Measurements from ENCODE around the gene CACNA1D. TPM values are rescaled to one million over a fixed set of nuclear protein-coding genes. Genes with fewer than 3 reads are reported as not detected.

CACNA1D gene
- total RNA-seq, 1 experiment from 2014 or later, result 1.1 TPM

GRCh38 chr3:53806182-53807116 lies 312.0 kb downstream of the CACNA1D start:
- peak overlapping the region; percentile 19; the same call in 1 of the 2 replicates for H3K4me2 ChIP-seq (ENCODE audit: low read length)
- no peaks in the 10 kb centered on the region for H4K20me1 ChIP-seq (ENCODE audit: insufficient read depth)
- no peaks in the 10 kb centered on the region for H3K9me3 ChIP-seq (ENCODE audit: control insufficient read depth in 1 of 2, insufficient read depth in 1 of 2, low read depth in 1 of 2, low read length in 2 of 2)
- DNase-seq (ENCODE audit: low read depth, low spot score) (no peak), ATAC-seq (0 out of 2 replicates have a peak, but pooled peaks have one; percentile 18)
- ChIA-PET CTCF (no interaction called here), POLR2A (no interaction called here), RAD21 (ENCODE audit: low non-redundant PET in 1 of 2, low total read pairs in 2 of 2, uncharacterized antibody in 2 of 2, unreplicated experiment in 2 of 2) (no interaction called here)
- H3K27me3 ChIP-seq (ENCODE audit: insufficient read depth, low read length), result no peaks in the 10 kb centered on the region
- TF ChIP-seq, protein P1, sequence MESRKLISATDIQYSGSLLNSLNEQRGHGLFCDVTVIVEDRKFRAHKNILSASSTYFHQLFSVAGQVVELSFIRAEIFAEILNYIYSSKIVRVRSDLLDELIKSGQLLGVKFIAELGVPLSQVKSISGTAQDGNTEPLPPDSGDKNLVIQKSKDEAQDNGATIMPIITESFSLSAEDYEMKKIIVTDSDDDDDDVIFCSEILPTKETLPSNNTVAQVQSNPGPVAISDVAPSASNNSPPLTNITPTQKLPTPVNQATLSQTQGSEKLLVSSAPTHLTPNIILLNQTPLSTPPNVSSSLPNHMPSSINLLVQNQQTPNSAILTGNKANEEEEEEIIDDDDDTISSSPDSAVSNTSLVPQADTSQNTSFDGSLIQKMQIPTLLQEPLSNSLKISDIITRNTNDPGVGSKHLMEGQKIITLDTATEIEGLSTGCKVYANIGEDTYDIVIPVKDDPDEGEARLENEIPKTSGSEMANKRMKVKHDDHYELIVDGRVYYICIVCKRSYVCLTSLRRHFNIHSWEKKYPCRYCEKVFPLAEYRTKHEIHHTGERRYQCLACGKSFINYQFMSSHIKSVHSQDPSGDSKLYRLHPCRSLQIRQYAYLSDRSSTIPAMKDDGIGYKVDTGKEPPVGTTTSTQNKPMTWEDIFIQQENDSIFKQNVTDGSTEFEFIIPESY (IDR thresholded peaks at IDR 0.05; ENCODE audit: extremely low read depth, insufficient replicate concordance, low read length), result no peak
- TF ChIP-seq SRF (IDR thresholded peaks at IDR 0.05; ENCODE audit: low read depth) (no peak), EGR1 (IDR thresholded peaks at IDR 0.05; ENCODE audit: low read depth) (no peak), MAX (IDR thresholded peaks at IDR 0.05) (no peak), POLR2AphosphoS5 (IDR thresholded peaks at IDR 0.05; ENCODE audit: low read depth, low read length) (no peak), EZH2phosphoT487 (IDR thresholded peaks at IDR 0.05; ENCODE audit: borderline replicate concordance) (no peak), SIN3A (IDR thresholded peaks at IDR 0.05; ENCODE audit: low read depth) (no peak), FOSL1 (IDR thresholded peaks at IDR 0.05; ENCODE audit: low read depth) (no peak), YY1 (IDR thresholded peaks at IDR 0.05; ENCODE audit: extremely low read depth, insufficient replicate concordance, low read depth, low read length) (no peak), CBX3 (IDR thresholded peaks at IDR 0.05; ENCODE audit: low read depth) (no peak), ZNF274 (IDR thresholded peaks at IDR 0.05; ENCODE audit: low read depth, low read length) (no peak), SP1 (IDR thresholded peaks at IDR 0.05; ENCODE audit: low read depth) (no peak), TCF7L2 (IDR thresholded peaks at IDR 0.05; ENCODE audit: borderline replicate concordance, extremely low read depth, insufficient read depth, insufficient read length) (no peak)
- TF ChIP-seq, protein P2, sequence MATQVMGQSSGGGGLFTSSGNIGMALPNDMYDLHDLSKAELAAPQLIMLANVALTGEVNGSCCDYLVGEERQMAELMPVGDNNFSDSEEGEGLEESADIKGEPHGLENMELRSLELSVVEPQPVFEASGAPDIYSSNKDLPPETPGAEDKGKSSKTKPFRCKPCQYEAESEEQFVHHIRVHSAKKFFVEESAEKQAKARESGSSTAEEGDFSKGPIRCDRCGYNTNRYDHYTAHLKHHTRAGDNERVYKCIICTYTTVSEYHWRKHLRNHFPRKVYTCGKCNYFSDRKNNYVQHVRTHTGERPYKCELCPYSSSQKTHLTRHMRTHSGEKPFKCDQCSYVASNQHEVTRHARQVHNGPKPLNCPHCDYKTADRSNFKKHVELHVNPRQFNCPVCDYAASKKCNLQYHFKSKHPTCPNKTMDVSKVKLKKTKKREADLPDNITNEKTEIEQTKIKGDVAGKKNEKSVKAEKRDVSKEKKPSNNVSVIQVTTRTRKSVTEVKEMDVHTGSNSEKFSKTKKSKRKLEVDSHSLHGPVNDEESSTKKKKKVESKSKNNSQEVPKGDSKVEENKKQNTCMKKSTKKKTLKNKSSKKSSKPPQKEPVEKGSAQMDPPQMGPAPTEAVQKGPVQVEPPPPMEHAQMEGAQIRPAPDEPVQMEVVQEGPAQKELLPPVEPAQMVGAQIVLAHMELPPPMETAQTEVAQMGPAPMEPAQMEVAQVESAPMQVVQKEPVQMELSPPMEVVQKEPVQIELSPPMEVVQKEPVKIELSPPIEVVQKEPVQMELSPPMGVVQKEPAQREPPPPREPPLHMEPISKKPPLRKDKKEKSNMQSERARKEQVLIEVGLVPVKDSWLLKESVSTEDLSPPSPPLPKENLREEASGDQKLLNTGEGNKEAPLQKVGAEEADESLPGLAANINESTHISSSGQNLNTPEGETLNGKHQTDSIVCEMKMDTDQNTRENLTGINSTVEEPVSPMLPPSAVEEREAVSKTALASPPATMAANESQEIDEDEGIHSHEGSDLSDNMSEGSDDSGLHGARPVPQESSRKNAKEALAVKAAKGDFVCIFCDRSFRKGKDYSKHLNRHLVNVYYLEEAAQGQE (IDR thresholded peaks at IDR 0.05; ENCODE audit: low read depth), result no peak
- no peaks in the 10 kb centered on the region for H3K9me2 ChIP-seq (ENCODE audit: insufficient read depth)
- no peak overlapping the region for H3K4me3 ChIP-seq (replicated peaks in 1 of 2; ENCODE audit: low read depth in 1 of 2, low read length in 2 of 2)
- no peaks in the 10 kb centered on the region for H3K36me3 ChIP-seq (ENCODE audit: control insufficient read depth in 1 of 2, insufficient read depth in 2 of 2, low read length in 2 of 2)
- no TSS peak for BruUV-seq (replicated peaks)
- H2AFZ ChIP-seq (ENCODE audit: low read depth, low read length, poor library complexity, severe bottlenecking), result no peak overlapping the region
- peaks cover 12 to 26% of the 10 kb centered on the region in 2 experiments for H3K4me1 ChIP-seq (ENCODE audit: control insufficient read depth in 1 of 2, insufficient read depth in 2 of 2, low read length in 2 of 2)
- H3K79me2 ChIP-seq (ENCODE audit: insufficient read depth, low read length), result no peaks in the 10 kb centered on the region
- no peak overlapping the region for H3K27ac ChIP-seq (ENCODE audit: low read depth, low read length)
- intact Hi-C loops (cut with micrococcal nuclease), result no loop called here
- no peak overlapping the region for H3K9ac ChIP-seq (ENCODE audit: low read length)

Measured in HCT116 (cell line).